Eye (tissue), 1 donor: Measurements from ENCODE around the gene SSBP3.

Source experiments
- DNase-seq: peaks from one replicate; pipeline ENCODE4 v3.0.0-alpha.2; 2015

The SSBP3 gene

GRCh38 chr1:54282101-54282847 is 123.9 kb downstream of the SSBP3 start:
- no peak for DNase-seq

GRCh38 chr1:54280651-54281050 is 125.5 kb downstream of the SSBP3 start:
- DNase-seq, result no peak

GRCh38 chr1:54279457-54279856 is 126.7 kb downstream of the SSBP3 start:
- no peak for DNase-seq

GRCh38 chr1:54278941-54279422 is 127.2 kb downstream of the SSBP3 start:
- DNase-seq, result no peak

GRCh38 chr1:54277451-54278341 is 128.5 kb downstream of the SSBP3 start:
- no peak for DNase-seq

GRCh38 chr1:54276617-54277450 is 129.4 kb downstream of the SSBP3 start:
- DNase-seq, result no peak

GRCh38 chr1:54275349-54275748 is 130.8 kb downstream of the SSBP3 start:
- DNase-seq, result no peak

GRCh38 chr1:54274881-54275280 is 131.3 kb downstream of the SSBP3 start:
- DNase-seq, result no peak

- DNase-seq, result no peak
Observed at GRCh38 chr1:54274448-54274847, 131.7 kb downstream of the SSBP3 start.

- DNase-seq, result peak; percentile 76
Observed at GRCh38 chr1:54273795-54274163, 132.4 kb downstream of the SSBP3 start.

GRCh38 chr1:54273092-54273794 is 133.0 kb downstream of the SSBP3 start:
- DNase-seq, result peak; percentile 96

- no peak for DNase-seq
Observed at GRCh38 chr1:54272772-54273091, 133.5 kb downstream of the SSBP3 start.

GRCh38 chr1:54272134-54272533 is 134.1 kb downstream of the SSBP3 start:
- no peak for DNase-seq

GRCh38 chr1:54271341-54271740 is 134.9 kb downstream of the SSBP3 start:
- DNase-seq, result no peak

- DNase-seq, result no peak
Observed at GRCh38 chr1:54270543-54270942, 135.7 kb downstream of the SSBP3 start.

- no peak for DNase-seq
Observed at GRCh38 chr1:54268762-54269297, 137.4 kb downstream of the SSBP3 start.

GRCh38 chr1:54267815-54268761 is 138.1 kb downstream of the SSBP3 start:
- no peak for DNase-seq

GRCh38 chr1:54266908-54267307 is 139.3 kb downstream of the SSBP3 start:
- DNase-seq, result no peak

GRCh38 chr1:54266195-54266594 is 140.0 kb downstream of the SSBP3 start:
- DNase-seq, result no peak

GRCh38 chr1:54265659-54266058 is 140.5 kb downstream of the SSBP3 start:
- DNase-seq, result no peak

- DNase-seq, result no peak
Observed at GRCh38 chr1:54265126-54265525, 141.1 kb downstream of the SSBP3 start.
